Right kidney (tissue), 1 donor: ENCODE data around the gene CCNY.
"Not testable (repeated sequence)": the region's sequence is repeated elsewhere in the genome, so short reads cannot be mapped to it uniquely, and the experiment has no call there.

ENCODE experiments used
- DNase-seq: peaks from one replicate; pipeline ENCODE4 v3.0.0-alpha.2; 2016

CCNY gene

GRCh38 chr10:35382096-35382495, 45.8 kb downstream of the CCNY start:
- no peak for DNase-seq

- DNase-seq: no peak
Observed at GRCh38 chr10:35384265-35384868, 48.1 kb downstream of the CCNY start.

DNA sequence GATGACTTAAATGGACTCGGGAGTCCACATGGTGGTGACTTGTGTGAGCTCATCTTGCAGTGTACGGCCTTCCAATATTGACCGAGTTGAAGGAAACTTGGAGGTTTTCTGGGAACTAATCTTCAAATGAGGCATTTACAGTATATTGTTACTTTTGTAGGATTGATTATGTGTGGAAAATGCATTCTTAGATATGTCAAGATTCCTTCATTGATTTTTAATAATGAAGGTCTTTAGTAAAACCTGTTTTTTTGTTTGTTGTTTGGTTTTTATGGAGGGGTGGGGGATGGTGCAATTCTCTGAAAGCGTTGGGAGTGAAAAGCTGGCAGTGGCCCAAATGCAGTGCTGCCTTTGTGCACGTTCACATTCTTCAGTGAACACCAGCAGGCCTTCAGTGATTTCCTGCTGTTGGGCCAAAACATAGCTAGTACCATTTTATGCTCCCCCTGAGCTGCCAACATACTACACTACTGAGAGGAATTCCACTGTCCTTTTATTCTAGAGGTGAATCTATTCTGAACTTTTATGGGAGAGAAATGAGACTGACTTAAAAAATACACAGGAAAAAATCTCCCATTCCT, 50.4 kb downstream of the CCNY start:
- DNase-seq: no peak

DNA sequence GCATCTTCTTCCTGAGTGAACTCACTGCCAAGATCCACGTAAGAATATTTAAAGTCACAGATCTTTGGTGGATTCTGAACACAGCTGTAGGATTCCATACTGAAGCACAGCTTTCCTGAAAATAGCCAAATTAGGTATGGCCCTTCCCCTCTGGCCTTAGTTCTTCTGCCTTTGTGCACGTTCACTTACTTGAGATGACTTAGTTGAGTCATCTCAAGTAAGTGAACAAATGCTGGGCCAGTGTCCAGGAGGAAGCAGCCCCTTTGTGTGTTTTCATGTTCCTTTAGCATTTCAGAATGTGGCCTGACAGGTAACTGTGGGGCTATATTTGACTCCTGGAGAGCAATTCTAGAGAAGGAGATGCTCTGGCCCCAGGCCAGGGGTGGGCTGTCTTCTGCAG, 51.5 kb downstream of the CCNY start:
- DNase-seq: no peak

DNA sequence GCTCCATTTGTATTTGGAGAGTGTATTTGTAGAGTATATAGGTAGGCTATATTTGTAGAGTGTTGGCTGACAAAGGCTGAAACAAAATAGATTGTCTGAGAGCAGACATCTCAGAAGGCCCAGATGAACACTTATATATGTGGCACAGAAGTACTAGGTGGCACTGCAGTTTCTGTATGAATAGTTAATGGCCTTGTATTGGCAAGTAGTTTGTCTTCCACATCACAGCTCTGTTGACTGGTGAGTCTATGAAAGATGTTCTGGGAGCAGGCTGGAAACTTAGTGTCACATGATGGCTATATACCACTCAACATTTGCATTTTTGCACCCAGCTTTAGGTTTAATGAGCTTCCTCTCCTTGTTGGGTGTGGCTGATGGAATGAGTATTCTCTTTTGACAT, 51.9 kb downstream of the CCNY start:
- DNase-seq: no peak

DNA sequence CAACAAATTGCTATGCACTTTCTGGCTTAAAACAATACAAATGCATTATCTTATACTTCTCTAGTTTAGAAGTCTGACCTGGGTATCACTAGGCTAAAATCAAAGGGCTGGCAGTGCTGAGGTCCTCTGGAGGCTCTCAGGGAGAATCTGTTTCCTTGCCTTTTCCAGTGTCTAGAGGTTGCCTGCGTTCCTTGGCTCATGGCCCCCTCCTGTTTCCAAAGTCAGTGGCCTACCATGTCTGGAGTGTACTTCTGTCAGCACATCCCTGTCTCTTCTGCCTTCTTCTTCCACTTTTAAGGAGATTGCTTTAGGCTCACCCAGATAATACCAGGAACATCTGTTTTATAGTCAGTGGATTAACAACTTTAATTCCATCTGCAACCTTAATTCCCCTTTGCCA, 52.4 kb downstream of the CCNY start:
- DNase-seq: no peak

- no peak for DNase-seq
Observed at GRCh38 chr10:35390161-35390840, 54.0 kb downstream of the CCNY start.

GRCh38 chr10:35390843-35391152, 54.5 kb downstream of the CCNY start:
- no peak for DNase-seq

DNA sequence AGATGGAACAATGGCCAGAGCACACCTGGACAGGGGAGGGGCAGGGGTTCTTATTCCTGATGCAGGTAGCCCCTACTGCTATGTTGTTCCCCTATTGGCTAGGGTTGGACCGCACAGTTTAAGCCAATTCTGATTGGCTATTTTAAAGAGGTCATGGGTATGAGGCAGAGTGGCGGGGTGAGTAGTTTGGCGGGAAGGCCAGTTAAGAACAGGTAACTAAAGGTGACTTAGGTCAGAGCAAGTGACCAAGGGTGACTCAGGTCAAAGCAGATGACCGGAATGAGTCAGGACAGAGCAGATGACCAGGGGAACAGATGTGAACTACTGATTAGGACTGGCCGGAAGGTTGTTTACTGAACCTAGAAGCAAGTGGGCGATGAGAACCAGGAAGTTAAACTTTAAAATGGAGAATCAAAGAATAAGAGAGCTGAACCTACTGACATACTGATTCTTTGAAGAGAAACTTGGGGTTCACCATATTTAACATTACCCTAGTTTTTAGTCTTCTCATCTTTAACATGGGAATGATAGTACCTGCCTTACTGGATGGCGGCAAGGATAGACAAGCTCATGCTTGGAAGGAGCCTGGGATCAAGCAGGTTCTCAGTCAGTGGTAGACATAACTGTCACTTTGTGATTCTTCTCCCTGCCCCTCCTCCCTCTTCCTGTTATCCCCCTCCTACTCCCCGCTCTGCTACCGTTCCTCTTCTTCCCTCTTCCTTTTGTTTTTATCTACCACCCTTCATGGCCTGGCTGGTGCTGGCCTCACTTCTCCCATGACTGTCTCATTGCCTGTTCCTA, 55.0 kb downstream of the CCNY start:
- DNase-seq: no peak

- DNase-seq: no peak
Observed at GRCh38 chr10:35391954-35392262, 55.6 kb downstream of the CCNY start.

- DNase-seq: no peak
Observed at GRCh38 chr10:35392482-35393228, 56.3 kb downstream of the CCNY start.

- no peak for DNase-seq
Observed at GRCh38 chr10:35394411-35394851, 58.1 kb downstream of the CCNY start.

GRCh38 chr10:35394934-35395333, 58.6 kb downstream of the CCNY start:
- DNase-seq: no peak

DNA sequence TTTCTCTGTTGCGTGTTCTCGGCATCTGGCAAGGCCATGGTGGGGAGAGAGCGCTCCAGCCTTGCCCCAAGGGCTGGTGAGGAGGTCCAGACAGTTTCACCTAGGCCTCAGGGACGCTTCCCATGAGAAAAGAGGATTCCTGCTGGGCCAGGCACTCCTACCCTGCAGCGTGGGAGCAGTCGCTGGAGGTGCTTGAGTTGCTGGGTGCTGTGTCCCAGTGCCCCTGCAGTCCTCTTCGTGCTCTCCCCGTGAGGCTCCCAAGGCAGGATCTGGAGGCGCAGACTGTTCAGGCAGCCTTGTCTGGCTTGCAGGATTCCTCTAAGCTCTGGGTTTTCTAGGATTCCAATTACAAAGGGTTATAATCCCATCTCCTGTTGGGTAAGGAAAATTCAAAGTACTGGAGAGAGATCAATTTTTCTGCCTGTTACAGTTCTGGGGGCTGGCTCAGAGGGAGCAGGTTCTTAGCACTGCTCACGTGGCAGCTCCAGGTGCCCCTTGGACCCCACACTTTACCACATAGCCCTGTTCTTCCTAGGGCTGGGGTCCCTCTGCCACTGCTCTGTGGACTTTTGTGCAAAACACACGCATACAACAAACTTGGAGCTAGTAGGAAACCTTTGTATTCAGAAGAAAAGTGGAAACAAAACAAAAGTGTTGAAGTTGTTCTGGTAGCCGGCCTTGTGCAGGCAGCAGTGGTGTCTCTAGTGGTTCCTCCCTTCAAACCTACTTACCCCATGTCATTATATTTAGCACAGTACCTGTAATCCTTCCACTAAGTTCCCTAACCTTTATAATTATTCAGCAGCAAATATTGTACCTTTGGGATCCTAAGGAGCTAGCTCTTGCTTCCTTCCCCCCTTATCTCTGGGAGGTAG, 60.5 kb downstream of the CCNY start:
- no peak for DNase-seq

DNA sequence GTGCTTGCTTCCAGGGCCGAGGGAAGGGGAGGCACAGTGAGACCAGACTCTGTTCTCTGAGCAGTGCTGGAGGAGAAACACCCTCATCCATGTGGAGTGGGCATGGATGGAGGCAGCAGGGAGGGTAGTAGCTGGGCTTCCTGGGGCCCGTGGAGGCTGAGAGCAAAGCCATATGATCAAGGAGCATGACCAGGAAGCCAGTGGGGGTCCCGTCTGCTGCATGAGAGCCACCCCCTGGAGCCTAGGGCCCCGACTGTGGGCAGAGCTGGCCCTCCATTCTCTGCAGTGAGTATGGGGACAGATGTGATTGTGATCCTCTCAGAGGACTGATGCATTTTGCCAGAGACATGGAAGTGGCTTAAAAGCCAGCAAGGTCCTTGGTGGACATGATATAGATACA, 61.6 kb downstream of the CCNY start:
- no peak for DNase-seq

GRCh38 chr10:35398355-35398754, 62.0 kb downstream of the CCNY start:
- DNase-seq: no peak

DNA sequence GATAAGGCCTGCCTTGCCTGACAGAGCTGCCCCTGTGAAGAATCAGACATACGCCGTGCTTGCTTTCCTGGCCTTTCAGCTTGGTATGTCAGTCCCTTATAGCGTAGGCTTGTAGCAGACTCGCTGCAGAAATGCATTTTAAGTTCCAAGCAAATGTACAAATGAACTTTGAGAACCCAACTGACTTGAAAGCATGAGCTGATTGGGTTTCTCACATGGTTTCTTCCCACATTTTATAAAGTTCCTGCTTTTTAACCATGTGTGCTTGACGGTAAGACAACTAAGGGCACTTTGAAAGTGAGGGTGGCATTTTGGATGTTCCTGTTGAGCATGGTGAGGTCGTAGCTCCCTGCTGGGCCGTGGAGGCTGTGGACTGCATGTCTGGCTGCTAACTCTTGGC, 62.6 kb downstream of the CCNY start:
- no peak for DNase-seq

- no peak for DNase-seq
Observed at GRCh38 chr10:35399414-35400009, 63.2 kb downstream of the CCNY start.

GRCh38 chr10:35400595-35401268, 64.4 kb downstream of the CCNY start:
- DNase-seq: no peak

- not testable (repeated sequence) for DNase-seq
Observed at GRCh38 chr10:35403491-35403890, 67.2 kb downstream of the CCNY start.

- not testable (repeated sequence) for DNase-seq
Observed at GRCh38 chr10:35404077-35404476, 67.8 kb downstream of the CCNY start.
